ENCODE data around the gene BRD2. TPM values are rescaled to one million over a fixed set of nuclear protein-coding genes. Genes with fewer than 3 reads are reported as not detected.

BRD2 gene
- total and polyA plus RNA-seq, 9 of the 15 experiments (the other 6 are each of a cell fraction or from before 2014, with no cell fraction given): 19.0 to 252 (median 181) TPM

DNA sequence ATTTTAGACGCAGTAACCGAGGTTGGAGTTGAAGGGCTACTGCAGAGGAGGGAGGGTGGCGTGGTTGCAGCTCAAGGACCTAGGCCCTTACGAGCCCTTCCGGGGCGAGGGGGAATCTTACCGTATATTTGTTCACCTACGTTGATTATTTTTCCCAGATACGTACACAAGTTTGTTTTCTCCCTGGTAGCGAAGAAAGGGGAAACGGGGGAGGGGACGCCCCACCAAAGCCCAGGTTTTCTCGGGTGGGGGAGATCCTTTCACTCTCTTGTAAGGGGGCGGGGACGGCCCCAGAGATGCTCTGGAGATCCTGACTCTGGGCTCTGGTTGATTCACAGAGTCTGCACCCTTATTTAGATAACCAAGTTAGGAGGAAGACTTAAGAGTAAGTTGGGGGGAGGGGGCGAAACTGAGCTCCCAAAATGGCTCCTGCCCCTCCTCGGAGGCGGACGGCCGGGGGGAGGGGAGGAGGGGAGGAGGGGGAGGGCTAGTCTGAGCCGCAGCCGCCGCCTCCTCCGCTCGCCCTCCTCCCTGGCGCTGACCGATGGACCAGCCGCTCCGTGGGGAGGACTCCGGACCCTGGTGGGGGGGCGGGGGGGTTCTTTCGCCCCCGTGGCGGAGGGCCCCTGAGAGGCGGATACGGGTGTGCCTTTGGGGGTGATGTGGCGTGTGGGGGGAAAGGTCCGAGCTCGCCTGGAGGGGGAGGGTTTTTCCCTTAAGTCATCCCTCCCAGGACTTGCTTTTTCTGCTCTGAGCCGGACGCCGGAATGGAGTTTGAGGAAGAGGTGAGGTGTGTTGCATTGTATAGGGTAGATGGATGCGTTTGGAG is 2.2 kb downstream of the BRD2 start (continued):
- TF ChIP-seq JUN (IDR thresholded peaks at IDR 0.05; ENCODE audit: borderline replicate concordance, low read depth, low read length) (no peak), JUN (CRISPR knock-in tag; IDR thresholded peaks at IDR 0.05; ENCODE audit: borderline replicate concordance) (no peak), ZNF347 (CRISPR knock-in tag; IDR thresholded peaks at IDR 0.05; ENCODE audit: low read depth) (no peak), DACH1 (IDR thresholded peaks at IDR 0.05; ENCODE audit: partially characterized antibody) (no peak), PURB (CRISPR knock-in tag; IDR thresholded peaks at IDR 0.05; ENCODE audit: low read depth) (no peak), SMAD2 (IDR thresholded peaks at IDR 0.05; ENCODE audit: low read depth, low read length) (no peak), ZSCAN29 (IDR thresholded peaks at IDR 0.05) (no peak), ZNF146 (CRISPR knock-in tag; IDR thresholded peaks at IDR 0.05; ENCODE audit: unreplicated experiment) (no peak), TAF7 (tag; IDR thresholded peaks at IDR 0.05) (no peak), MTA2 (IDR thresholded peaks at IDR 0.05; ENCODE audit: low read depth) (no peak), EGR1 (conservative IDR thresholded peaks at IDR 0.05) (peak; percentile 62; the same call in 1 of the 2 replicates)
- TF ChIP-seq, protein P1, sequence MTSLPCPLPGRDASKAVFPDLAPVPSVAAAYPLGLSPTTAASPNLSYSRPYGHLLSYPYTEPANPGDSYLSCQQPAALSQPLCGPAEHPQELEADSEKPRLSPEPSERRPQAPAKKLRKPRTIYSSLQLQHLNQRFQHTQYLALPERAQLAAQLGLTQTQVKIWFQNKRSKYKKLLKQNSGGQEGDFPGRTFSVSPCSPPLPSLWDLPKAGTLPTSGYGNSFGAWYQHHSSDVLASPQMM (CRISPR knock-in tag; IDR thresholded peaks at IDR 0.05): no peak
- TF ChIP-seq, protein P2, sequence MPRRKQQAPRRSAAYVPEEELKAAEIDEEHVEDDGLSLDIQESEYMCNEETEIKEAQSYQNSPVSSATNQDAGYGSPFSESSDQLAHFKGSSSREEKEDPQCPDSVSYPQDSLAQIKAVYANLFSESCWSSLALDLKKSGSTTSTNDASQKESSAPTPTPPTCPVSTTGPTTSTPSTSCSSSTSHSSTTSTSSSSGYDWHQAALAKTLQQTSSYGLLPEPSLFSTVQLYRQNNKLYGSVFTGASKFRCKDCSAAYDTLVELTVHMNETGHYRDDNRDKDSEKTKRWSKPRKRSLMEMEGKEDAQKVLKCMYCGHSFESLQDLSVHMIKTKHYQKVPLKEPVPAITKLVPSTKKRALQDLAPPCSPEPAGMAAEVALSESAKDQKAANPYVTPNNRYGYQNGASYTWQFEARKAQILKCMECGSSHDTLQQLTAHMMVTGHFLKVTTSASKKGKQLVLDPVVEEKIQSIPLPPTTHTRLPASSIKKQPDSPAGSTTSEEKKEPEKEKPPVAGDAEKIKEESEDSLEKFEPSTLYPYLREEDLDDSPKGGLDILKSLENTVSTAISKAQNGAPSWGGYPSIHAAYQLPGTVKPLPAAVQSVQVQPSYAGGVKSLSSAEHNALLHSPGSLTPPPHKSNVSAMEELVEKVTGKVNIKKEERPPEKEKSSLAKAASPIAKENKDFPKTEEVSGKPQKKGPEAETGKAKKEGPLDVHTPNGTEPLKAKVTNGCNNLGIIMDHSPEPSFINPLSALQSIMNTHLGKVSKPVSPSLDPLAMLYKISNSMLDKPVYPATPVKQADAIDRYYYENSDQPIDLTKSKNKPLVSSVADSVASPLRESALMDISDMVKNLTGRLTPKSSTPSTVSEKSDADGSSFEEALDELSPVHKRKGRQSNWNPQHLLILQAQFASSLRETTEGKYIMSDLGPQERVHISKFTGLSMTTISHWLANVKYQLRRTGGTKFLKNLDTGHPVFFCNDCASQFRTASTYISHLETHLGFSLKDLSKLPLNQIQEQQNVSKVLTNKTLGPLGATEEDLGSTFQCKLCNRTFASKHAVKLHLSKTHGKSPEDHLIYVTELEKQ (CRISPR knock-in tag; IDR thresholded peaks at IDR 0.05): no peak
- TF ChIP-seq, protein P3, sequence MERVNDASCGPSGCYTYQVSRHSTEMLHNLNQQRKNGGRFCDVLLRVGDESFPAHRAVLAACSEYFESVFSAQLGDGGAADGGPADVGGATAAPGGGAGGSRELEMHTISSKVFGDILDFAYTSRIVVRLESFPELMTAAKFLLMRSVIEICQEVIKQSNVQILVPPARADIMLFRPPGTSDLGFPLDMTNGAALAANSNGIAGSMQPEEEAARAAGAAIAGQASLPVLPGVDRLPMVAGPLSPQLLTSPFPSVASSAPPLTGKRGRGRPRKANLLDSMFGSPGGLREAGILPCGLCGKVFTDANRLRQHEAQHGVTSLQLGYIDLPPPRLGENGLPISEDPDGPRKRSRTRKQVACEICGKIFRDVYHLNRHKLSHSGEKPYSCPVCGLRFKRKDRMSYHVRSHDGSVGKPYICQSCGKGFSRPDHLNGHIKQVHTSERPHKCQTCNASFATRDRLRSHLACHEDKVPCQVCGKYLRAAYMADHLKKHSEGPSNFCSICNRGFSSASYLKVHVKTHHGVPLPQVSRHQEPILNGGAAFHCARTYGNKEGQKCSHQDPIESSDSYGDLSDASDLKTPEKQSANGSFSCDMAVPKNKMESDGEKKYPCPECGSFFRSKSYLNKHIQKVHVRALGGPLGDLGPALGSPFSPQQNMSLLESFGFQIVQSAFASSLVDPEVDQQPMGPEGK (CRISPR knock-in tag; IDR thresholded peaks at IDR 0.05; ENCODE audit: borderline replicate concordance): no peak
- TF ChIP-seq, protein P4, sequence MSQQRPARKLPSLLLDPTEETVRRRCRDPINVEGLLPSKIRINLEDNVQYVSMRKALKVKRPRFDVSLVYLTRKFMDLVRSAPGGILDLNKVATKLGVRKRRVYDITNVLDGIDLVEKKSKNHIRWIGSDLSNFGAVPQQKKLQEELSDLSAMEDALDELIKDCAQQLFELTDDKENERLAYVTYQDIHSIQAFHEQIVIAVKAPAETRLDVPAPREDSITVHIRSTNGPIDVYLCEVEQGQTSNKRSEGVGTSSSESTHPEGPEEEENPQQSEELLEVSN (IDR thresholded peaks at IDR 0.05; ENCODE audit: borderline replicate concordance in 1 of 2, extremely low read depth in 1 of 2, insufficient read depth in 1 of 2, insufficient read length in 1 of 2, low read depth in 1 of 2, low read length in 1 of 2, poor library complexity in 1 of 2, severe bottlenecking in 1 of 2): no peak
- TF ChIP-seq, protein P5, sequence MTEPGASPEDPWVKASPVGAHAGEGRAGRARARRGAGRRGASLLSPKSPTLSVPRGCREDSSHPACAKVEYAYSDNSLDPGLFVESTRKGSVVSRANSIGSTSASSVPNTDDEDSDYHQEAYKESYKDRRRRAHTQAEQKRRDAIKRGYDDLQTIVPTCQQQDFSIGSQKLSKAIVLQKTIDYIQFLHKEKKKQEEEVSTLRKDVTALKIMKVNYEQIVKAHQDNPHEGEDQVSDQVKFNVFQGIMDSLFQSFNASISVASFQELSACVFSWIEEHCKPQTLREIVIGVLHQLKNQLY (CRISPR knock-in tag; conservative IDR thresholded peaks at IDR 0.05): no peak
- TF ChIP-seq, protein P6, sequence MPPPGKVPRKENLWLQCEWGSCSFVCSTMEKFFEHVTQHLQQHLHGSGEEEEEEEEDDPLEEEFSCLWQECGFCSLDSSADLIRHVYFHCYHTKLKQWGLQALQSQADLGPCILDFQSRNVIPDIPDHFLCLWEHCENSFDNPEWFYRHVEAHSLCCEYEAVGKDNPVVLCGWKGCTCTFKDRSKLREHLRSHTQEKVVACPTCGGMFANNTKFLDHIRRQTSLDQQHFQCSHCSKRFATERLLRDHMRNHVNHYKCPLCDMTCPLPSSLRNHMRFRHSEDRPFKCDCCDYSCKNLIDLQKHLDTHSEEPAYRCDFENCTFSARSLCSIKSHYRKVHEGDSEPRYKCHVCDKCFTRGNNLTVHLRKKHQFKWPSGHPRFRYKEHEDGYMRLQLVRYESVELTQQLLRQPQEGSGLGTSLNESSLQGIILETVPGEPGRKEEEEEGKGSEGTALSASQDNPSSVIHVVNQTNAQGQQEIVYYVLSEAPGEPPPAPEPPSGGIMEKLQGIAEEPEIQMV (tag; conservative IDR thresholded peaks at IDR 0.05; ENCODE audit: low read depth): no peak

Measured in K562 (cell line).